ENCODE measurements around the gene TNFRSF1B.

TNFRSF1B gene

DNA sequence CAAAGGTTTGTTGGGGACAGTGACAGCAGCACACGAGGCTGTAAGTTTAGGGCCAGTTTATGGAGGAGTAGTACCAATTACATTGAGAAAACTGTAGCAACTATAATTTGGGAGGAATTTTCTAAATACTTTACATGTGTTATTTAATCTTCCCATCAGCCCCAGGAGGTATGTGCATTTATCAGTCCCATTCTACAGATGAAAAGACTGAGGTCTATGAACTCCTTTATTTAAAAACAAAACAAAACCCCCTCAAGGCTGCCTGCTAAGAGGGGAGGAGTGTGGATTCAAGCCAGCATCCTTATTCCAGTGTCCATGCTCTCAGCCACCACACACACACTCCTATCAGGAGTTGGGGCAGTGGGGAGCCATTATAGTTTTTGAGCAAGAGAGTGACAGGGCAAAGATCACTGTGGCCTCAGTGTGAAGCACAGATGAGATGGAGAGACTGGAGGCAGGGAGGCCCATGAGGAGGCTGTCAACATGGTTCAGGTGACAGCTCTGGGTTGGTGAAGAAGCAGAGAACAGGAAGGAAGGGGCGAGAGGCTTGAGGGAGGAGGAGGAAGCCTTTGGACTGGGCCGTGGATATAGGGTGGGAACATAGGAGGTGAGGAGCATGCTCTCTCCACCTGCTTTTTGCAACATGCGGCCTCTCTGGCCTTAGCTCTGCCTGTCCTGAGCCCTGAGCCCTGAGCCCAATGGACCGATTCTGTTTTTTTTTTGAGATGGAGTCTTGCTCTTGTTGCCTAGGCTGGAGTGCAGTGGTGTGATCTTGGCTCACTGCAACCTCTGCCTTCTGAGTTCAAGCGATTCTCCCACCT lies 9.7 kb downstream of the TNFRSF1B start:
- TF ChIP-seq, protein P1, sequence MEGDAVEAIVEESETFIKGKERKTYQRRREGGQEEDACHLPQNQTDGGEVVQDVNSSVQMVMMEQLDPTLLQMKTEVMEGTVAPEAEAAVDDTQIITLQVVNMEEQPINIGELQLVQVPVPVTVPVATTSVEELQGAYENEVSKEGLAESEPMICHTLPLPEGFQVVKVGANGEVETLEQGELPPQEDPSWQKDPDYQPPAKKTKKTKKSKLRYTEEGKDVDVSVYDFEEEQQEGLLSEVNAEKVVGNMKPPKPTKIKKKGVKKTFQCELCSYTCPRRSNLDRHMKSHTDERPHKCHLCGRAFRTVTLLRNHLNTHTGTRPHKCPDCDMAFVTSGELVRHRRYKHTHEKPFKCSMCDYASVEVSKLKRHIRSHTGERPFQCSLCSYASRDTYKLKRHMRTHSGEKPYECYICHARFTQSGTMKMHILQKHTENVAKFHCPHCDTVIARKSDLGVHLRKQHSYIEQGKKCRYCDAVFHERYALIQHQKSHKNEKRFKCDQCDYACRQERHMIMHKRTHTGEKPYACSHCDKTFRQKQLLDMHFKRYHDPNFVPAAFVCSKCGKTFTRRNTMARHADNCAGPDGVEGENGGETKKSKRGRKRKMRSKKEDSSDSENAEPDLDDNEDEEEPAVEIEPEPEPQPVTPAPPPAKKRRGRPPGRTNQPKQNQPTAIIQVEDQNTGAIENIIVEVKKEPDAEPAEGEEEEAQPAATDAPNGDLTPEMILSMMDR (IDR thresholded peaks at IDR 0.05), result no peak

DNA sequence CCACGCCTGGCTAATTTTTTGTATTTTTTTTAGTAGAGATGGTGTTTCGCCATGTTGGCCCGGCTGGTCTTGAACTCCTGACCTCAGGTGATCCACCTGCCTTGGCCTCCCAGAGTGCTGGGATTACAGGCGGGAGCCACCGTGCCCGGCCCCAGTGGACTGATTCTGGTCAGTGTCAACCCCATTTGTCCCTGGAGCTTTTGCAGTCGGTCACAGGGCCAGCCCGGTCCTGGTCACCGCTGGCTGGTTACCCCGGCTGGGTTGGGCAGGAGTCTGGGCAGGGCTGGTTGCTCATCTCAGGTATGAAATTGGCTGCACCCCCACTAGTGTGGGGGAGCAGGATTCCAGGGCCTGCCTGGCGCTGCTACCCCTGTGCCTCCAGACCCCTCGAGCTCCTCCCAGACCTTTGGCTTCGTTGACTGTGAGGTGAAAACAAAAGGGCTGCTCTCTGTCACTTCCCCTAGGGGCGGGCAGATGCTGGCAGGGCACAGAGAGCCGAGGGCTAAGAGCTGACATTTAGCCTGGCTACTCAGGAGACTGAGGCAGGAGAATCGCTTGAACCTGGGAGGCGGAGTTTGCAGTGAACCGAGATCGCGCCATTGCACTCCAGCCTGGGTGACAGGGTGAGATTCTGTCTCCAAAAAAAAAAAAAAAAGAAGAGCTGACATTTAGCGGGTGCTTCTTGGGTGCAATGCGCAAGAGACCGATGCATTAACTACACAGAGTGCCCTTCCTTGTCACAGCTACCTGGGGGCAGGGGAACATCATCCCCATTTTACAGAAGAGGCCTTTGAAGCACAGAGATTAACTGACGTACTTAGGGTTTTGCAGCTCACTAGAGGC lies 10.6 kb downstream of the TNFRSF1B start:
- TF ChIP-seq, protein P1 (IDR thresholded peaks at IDR 0.05), result no peak

DNA sequence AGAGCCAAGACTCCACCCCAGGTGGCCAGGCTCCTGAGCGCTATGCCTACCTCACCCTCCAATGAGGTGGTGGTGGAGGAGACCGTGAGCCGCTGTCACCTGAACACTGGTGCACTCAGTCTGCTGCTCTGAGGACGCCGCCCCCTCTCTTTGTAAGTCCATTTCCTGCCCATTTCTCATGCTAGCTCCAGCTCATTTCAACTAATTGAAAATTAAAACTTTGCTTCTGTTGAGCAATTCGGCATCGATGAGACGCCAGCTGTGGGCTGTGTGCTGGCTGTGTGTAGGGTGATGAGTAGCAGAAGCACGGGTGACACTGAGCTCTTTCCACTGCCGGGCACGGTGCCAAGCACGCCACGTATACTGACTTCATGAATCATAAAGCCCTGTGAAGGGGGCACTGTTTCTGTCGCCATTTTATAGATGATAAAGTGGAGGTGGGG lies 11.2 kb downstream of the TNFRSF1B start:
- TF ChIP-seq, protein P1 (IDR thresholded peaks at IDR 0.05), result no peak

DNA sequence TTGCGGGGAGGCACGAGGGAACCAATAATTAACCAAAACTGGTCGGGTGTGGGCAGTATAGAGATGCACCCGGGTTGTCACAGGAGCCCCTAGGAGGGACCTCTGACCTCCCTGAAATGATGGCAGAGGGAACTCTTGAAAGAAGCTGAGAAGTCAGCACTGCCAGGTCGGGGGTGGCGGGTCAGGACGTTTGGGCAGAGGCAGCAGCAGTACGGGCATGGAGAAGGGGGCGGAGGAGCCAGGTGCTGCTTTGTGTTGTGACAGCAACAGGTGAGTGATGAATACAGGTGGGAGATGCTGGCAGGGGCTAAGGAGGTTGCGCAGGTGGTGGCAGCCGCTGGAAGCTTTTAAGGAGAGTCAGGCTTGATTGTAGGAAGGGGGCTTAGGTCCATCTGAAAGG lies 11.7 kb downstream of the TNFRSF1B start:
- TF ChIP-seq, protein P1 (IDR thresholded peaks at IDR 0.05), result no peak

DNA sequence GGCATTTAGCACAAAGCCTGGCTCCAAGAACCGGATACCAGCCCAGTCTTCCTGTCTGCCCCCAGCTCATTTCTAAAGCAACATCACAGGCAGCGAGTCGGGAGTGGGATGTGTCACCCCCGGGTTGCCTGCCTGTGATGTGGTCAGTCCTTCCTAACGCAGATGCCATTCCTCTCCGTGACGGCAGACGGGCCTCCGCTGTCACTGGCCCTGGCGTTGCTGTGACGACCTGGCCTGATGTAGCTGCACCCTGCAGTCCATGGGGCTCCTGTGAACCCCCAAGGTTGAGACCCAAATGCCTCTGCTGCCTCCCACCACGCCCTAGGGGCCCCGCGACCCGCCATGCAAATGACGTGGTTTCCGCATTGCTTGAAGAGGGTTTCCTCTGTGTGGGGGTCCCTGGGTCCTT lies 12.3 kb downstream of the TNFRSF1B start:
- TF ChIP-seq, protein P1 (IDR thresholded peaks at IDR 0.05), result no peak

DNA sequence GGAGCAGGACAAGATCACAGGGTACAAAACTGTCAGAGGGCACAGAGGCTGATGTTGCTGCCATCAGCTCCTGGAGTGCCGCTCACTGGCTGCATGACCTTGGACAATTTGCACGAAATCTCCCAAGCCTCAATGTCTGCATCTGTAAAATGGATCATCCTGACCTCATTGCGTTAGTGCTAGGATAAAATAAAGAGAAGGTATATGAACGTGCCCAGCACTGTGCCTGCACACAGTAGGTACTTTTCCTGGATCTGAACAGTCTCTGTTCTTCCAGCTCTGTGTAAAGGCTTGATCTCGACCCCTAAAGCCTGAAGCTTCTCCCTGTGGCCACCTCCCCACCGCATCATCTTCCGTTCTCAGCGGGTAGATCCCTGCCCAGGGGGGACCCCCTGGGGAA lies 12.9 kb downstream of the TNFRSF1B start:
- TF ChIP-seq, protein P1 (IDR thresholded peaks at IDR 0.05), result no peak

DNA sequence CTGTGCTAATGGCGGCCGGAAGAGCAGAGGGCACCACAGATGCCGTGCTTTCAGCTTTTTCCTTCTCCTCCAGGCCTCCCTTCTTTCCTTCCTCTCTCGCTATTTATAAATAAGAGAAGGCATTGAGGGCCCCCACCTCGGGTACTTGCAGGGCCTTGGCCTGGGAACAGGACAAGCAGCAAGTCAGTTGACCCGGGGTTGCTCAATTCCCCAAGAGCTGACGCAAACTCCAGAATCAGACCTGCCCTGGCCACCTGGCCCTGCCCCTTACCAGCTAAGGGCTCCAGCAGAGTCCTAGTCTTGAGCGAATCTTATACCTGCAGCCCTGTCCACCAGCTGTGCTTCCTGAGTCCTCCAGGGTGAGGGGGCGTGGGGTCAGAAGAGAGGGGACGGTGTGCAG lies 13.5 kb downstream of the TNFRSF1B start:
- TF ChIP-seq, protein P1 (IDR thresholded peaks at IDR 0.05), result no peak
